OCI-LY1 (cell line): Measurements from ENCODE around the gene UMAD1.

Experiments used
- EZH2 ChIP-seq: fragments of 200-600 bp; sonication (generic), shearing (Covaris generic); IDR thresholded peaks from 2 replicates; pipeline ENCODE4 v1.8.0; 2017; ENCODE audit warnings: borderline replicate concordance, mixed run types, mild to moderate bottlenecking, antibody characterized with exemption, low read length, moderate library complexity, mixed read lengths
- TF ChIP-seq, protein P1 (sequence below): fragments of 200-600 bp; sonication (generic), shearing (Covaris generic); IDR thresholded peaks from 2 replicates; pipeline ENCODE4 v1.5.1; 2017; ENCODE audit warnings: mild to moderate bottlenecking, antibody characterized with exemption, low read length, moderate library complexity, mixed read lengths

GRCh38 chr7:7745966-7746365 lies 105.4 kb downstream of the UMAD1 start:
- TF ChIP-seq, protein P1, sequence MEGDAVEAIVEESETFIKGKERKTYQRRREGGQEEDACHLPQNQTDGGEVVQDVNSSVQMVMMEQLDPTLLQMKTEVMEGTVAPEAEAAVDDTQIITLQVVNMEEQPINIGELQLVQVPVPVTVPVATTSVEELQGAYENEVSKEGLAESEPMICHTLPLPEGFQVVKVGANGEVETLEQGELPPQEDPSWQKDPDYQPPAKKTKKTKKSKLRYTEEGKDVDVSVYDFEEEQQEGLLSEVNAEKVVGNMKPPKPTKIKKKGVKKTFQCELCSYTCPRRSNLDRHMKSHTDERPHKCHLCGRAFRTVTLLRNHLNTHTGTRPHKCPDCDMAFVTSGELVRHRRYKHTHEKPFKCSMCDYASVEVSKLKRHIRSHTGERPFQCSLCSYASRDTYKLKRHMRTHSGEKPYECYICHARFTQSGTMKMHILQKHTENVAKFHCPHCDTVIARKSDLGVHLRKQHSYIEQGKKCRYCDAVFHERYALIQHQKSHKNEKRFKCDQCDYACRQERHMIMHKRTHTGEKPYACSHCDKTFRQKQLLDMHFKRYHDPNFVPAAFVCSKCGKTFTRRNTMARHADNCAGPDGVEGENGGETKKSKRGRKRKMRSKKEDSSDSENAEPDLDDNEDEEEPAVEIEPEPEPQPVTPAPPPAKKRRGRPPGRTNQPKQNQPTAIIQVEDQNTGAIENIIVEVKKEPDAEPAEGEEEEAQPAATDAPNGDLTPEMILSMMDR, result no peak
- no peak for TF ChIP-seq EZH2
